Hepatocyte (in vitro differentiated cells): Measurements from ENCODE around the gene DIAPH2. TPM values are rescaled to one million over a fixed set of nuclear protein-coding genes. Genes with fewer than 3 reads are reported as not detected.

Experiments used
- DNase-seq: peaks from one replicate; pipeline ENCODE4 v3.0.0-alpha.2; 2016; ENCODE audit warnings: low spot score
- H2AFZ ChIP-seq: fragments of 200-600 bp; sonication (generic); 2 replicates; pipeline ENCODE4 v1.6.0; 2016; ENCODE audit warnings: antibody characterized with exemption, mild to moderate bottlenecking
- H3K27ac ChIP-seq: fragments of 200-600 bp; sonication (generic); 2 replicates; pipeline ENCODE4 v1.5.1; 2016; ENCODE audit warnings: mild to moderate bottlenecking
- H3K27me3 ChIP-seq: fragments of 200-600 bp; sonication (generic); 2 replicates; pipeline ENCODE4 v1.6.1; 2016
- H3K36me3 ChIP-seq: fragments of 200-600 bp; sonication (generic); replicated peaks from 2 replicates; pipeline ENCODE4 v1.5.1; 2016; ENCODE audit warnings: low read depth; ENCODE audit not compliant: insufficient read depth
- H3K4me1 ChIP-seq: fragments of 200-600 bp; sonication (generic); 2 replicates; pipeline ENCODE4 v1.5.1; 2016; ENCODE audit warnings: mild to moderate bottlenecking, moderate library complexity; ENCODE audit not compliant: insufficient read depth
- H3K4me2 ChIP-seq: fragments of 200-600 bp; sonication (generic); 2 replicates; pipeline ENCODE4 v1.6.0; 2016
- H3K4me3 ChIP-seq: fragments of 200-600 bp; sonication (generic); 2 replicates; pipeline ENCODE4 v1.5.1; 2016; ENCODE audit warnings: mild to moderate bottlenecking
- H3K79me2 ChIP-seq: fragments of 200-600 bp; sonication (generic); 2 replicates; pipeline ENCODE4 v1.6.0; 2017; ENCODE audit warnings: mild to moderate bottlenecking
- H3K9me2 ChIP-seq: fragments of 200-600 bp; sonication (generic); replicated peaks from 2 replicates; pipeline ENCODE4 v1.6.0; 2017; ENCODE audit warnings: mild to moderate bottlenecking; ENCODE audit not compliant: insufficient read depth
- H3K9me3 ChIP-seq: fragments of 200-600 bp; sonication (generic); 2 replicates; pipeline ENCODE4 v1.5.1; 2016; ENCODE audit warnings: low read depth, mild to moderate bottlenecking
- H4K20me1 ChIP-seq: fragments of 200-600 bp; sonication (generic); 2 replicates; pipeline ENCODE4 v1.6.0; 2016; ENCODE audit warnings: mild to moderate bottlenecking; ENCODE audit not compliant: insufficient read depth, poor library complexity, severe bottlenecking
- EZH2 ChIP-seq: fragments of 200-600 bp; sonication (generic); IDR thresholded peaks from 2 replicates; pipeline ENCODE4 v1.6.1; 2016; ENCODE audit warnings: antibody characterized with exemption, mild to moderate bottlenecking, borderline replicate concordance
- EZH2phosphoT487 ChIP-seq: fragments of 200-600 bp; sonication (generic); IDR thresholded peaks from one replicate; pipeline ENCODE4 v1.6.1; 2018; ENCODE audit warnings: antibody characterized with exemption, mild to moderate bottlenecking, low read depth, moderate library complexity; ENCODE audit not compliant: unreplicated experiment, severe bottlenecking
- WGBS: methylation state at CpG from one replicate; pipeline ENCODE4 v1.1.6; 2016; ENCODE audit warnings: low lambda C conversion rate; ENCODE audit errors: missing lambda C conversion rate; 5-methylcytosine and 5-hydroxymethylcytosine counted together
- polyA plus RNA-seq: library from polyadenylated mRNA; unstranded; fragments of >200 nt; fragmentation: Nextera tagmentation; extraction: Ambion mirVana; gene quantifications from 2 replicates; pipeline ENCODE4 v1.2.1, GENCODE V29; 2016
- total RNA-seq: library from RNA; depleted of rRNA; stranded (reverse); fragments of >200 nt; gene quantifications from 2 replicates; pipeline ENCODE4 v1.2.3, GENCODE V29; 2014
- TF ChIP-seq, protein P1 (sequence below): fragments of 200-600 bp; sonication (generic); IDR thresholded peaks from 2 replicates; pipeline ENCODE4 v1.5.1; 2016; ENCODE audit warnings: antibody characterized with exemption, mild to moderate bottlenecking; ENCODE audit not compliant: poor library complexity

DIAPH2 gene
- total and polyA plus RNA-seq, 2 experiments from 2014 or later: 14.8 to 32.4 TPM

DNA sequence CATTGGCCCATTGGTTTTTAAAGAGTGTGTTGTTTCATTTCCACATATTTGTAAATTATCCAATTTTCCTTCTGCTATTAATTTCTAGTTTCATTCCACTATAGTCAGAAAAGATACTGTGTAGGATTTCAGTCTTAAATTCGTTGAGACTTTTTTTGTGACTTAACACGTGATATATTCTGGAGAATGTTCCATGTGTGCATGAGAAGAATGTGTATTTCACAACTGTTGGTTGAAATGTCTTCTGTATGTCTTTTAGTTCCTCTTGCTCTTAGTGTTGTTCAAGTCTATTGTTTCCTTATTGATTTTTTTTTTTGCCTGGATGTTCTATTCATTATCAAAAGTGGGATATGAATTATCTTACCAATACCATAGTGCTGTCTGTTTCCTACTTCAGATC is 806.0 kb downstream of the DIAPH2 start:
- no peak for DNase-seq
- no peak overlapping the region for H3K27ac ChIP-seq
- no peak overlapping the region for H3K4me2 ChIP-seq
- no peaks in the 10 kb centered on the region for H3K4me1 ChIP-seq
- no peak overlapping the region for H2AFZ ChIP-seq
- H3K9me2 ChIP-seq: no peaks in the 10 kb centered on the region
- no peaks in the 10 kb centered on the region for H3K9me3 ChIP-seq
- WGBS: 93% methylated on average over 2 of the region's 2 CpGs
- H4K20me1 ChIP-seq: no peaks in the 10 kb centered on the region
- no peaks in the 10 kb centered on the region for H3K79me2 ChIP-seq
- H3K4me3 ChIP-seq: no peak overlapping the region
- TF ChIP-seq EZH2: no peak
- TF ChIP-seq EZH2phosphoT487: no peak
- H3K27me3 ChIP-seq: no peaks in the 10 kb centered on the region
- no peaks in the 10 kb centered on the region for H3K36me3 ChIP-seq

DNA sequence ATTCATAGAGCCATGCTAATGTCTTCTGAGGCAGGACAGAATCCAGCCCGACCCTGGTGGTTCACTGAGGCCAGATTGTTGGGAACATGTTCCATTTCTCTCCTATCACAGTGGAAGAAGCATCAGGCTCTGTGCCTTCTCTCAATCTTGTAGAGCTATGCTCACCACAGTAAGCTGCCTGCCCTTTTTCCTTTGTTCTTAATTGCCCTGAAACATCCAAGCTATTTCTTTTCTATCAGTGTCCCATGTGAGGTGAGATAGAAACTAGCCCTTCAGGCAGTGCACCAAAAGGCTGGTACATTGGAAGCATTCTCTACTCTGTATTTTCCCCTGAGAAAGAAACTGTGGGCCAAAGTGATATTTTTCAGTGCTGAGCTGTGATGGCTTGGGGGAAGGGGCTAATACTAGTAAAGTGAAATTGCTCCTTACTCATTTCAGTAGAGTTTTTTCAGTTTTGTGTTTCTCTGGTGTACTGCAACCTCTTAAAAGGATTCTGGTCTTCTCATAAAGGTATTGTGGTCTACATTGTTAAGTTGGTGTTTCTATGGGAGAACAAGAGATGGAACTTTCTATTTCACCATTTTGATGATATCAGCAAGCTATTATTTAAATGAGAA is 810.2 kb downstream of the DIAPH2 start:
- Histone ChIP-seq H2AFZ (no peak overlapping the region), H4K20me1 (no peaks in the 10 kb centered on the region), H3K79me2 (no peaks in the 10 kb centered on the region), H3K4me2 (no peak overlapping the region), H3K9me3 (no peaks in the 10 kb centered on the region), H3K27ac (no peak overlapping the region), H3K9me2 (no peaks in the 10 kb centered on the region), H3K27me3 (no peaks in the 10 kb centered on the region), H3K4me1 (no peaks in the 10 kb centered on the region), H3K4me3 (no peak overlapping the region), H3K36me3 (no peaks in the 10 kb centered on the region)
- 88% methylated on average over 1 of the region's 1 CpG for WGBS
- TF ChIP-seq, protein P1, sequence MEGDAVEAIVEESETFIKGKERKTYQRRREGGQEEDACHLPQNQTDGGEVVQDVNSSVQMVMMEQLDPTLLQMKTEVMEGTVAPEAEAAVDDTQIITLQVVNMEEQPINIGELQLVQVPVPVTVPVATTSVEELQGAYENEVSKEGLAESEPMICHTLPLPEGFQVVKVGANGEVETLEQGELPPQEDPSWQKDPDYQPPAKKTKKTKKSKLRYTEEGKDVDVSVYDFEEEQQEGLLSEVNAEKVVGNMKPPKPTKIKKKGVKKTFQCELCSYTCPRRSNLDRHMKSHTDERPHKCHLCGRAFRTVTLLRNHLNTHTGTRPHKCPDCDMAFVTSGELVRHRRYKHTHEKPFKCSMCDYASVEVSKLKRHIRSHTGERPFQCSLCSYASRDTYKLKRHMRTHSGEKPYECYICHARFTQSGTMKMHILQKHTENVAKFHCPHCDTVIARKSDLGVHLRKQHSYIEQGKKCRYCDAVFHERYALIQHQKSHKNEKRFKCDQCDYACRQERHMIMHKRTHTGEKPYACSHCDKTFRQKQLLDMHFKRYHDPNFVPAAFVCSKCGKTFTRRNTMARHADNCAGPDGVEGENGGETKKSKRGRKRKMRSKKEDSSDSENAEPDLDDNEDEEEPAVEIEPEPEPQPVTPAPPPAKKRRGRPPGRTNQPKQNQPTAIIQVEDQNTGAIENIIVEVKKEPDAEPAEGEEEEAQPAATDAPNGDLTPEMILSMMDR: no peak
- TF ChIP-seq EZH2phosphoT487 (no peak), EZH2 (no peak)
- no peak for DNase-seq

- no peak for TF ChIP-seq EZH2phosphoT487
- no peak for TF ChIP-seq EZH2
- TF ChIP-seq, protein P1: no peak
- DNase-seq: no peak
- H2AFZ ChIP-seq: no peak overlapping the region
- H3K4me1 ChIP-seq: no peaks in the 10 kb centered on the region
- no peaks in the 10 kb centered on the region for H3K9me3 ChIP-seq
- no peak overlapping the region for H3K4me3 ChIP-seq
- no peaks in the 10 kb centered on the region for H3K79me2 ChIP-seq
- H3K9me2 ChIP-seq: no peaks in the 10 kb centered on the region
- H3K27me3 ChIP-seq: no peaks in the 10 kb centered on the region
- no peak overlapping the region for H3K4me2 ChIP-seq
- no peaks in the 10 kb centered on the region for H4K20me1 ChIP-seq
- H3K36me3 ChIP-seq: no peaks in the 10 kb centered on the region
- H3K27ac ChIP-seq: no peak overlapping the region
- WGBS: 75% methylated on average over 2 of the region's 2 CpGs
Measured at GRCh38 chrX:97498093-97498492, 813.5 kb downstream of the DIAPH2 start.

DNA sequence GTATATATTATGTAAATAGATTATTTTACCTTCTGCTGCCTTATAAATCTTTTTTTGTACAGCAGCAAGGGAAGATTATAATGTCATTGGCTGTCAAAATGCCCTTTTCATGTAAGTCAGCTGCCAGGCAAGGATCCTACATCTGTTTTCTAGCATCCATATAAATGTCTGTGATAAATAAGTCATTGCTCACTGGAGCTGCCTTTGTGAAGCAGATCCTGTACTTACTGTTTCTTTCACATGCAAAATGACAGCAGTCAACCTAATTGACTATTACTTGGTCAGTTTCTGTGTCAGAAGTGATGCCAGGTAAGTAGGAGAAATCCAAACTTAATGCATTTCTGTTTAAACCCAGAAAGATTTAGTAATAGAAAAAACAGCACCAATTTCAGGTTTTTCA is 819.8 kb downstream of the DIAPH2 start:
- Histone ChIP-seq H3K27ac (no peak overlapping the region), H3K79me2 (no peaks in the 10 kb centered on the region), H3K27me3 (no peaks in the 10 kb centered on the region), H3K9me2 (no peaks in the 10 kb centered on the region), H3K9me3 (no peaks in the 10 kb centered on the region), H3K4me3 (no peak overlapping the region), H2AFZ (no peak overlapping the region), H3K4me1 (no peaks in the 10 kb centered on the region), H4K20me1 (no peaks in the 10 kb centered on the region), H3K36me3 (no peaks in the 10 kb centered on the region), H3K4me2 (no peak overlapping the region)
- no peak for DNase-seq
- TF ChIP-seq EZH2 (no peak), EZH2phosphoT487 (no peak)
- TF ChIP-seq, protein P1: no peak
